GM18858 (cell line): ENCODE measurements around the gene ZNF620.
A peak's percentile ranks its signal among the peaks of the same experiment; 100 is the strongest.
"Not testable (repeated sequence)": the region's sequence is repeated elsewhere in the genome, so short reads cannot be mapped to it uniquely, and the experiment has no call there.

ENCODE experiments used
- ATAC-seq: cut with Tn5 transposase; IDR thresholded peaks from one replicate; pipeline ENCODE4 v1.9.1; 2021; ENCODE audit not compliant: unreplicated experiment

ZNF620 gene

DNA sequence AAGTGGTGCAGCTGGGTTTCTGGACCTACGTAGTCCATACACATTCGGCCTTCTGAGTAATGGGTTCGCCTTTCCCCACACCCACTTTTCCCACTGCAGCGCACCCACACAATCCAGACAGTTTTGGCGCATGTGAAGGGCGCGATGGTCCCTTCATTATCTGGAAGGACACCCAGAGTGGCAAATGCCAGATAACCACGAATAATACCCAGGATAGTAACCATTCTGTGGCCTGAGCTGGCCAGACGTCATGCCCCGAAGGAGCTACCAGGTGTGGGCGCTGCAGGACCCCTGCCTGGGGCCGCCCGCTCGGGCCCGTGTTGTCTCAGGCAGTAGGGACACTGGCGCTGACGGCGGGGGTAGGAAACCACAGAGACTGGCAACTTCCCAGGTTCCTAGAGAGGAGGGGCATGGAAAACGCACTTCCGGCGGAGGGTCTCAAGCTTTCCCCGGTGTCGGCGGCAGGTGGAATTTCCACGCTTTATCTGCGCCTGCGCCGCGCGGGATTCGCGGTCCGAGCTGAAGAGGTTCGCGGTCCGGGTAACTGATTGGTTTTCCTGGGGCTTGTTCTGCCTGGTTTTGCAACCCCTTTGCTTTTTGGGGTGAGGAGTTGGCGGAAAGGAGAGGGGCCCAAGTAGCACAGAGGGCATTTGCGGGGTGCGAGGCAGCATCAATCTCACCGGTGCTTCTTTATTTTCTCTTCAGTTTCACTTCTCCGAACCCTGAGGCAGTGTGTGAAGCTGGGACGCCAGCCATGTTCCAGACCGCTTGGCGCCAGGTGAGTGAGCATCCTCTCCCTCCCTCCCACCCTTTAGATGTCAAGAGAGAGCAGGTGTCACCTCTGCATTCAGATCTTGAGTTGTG, at the start of gene ZNF620:
Gene ZNF620, plus strand, starts transcription at position 441 of the 864 bp plus-strand sequence. Its CDS starts 314 bp downstream, at position 755.
- peak; percentile 52 for ATAC-seq

DNA sequence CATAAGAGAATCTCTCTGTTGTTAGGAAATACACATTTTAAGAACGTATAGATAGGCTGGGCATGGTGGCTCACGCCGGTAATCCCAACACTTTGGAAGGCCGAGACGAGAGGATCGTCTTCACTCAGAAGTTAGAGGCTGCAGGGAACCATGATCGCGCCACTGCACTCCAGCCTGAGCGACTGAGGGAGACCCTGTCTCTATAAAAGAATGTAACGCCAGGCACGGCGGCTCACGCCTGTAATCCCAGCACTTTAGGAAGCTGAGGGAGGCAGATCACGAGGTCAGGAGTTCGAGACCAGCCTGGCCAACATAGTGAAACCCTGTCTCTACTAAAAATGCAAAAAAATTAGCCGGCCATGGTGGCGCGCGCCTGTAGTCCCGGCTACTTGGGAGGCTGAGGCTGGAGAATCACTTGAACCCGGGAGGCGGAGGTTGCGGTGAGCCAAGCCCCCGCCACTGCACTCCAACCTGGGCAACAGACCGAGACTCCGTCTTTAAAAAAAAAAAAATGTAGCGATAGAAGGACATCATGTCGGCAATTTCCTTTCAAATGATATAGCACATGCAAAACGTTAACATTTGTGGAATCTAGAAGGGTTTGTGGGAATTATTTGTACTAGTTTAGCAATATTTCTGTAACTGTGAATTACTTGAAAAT, 49.4 kb upstream of the ZNF620 start:
- ATAC-seq, result no peak

DNA sequence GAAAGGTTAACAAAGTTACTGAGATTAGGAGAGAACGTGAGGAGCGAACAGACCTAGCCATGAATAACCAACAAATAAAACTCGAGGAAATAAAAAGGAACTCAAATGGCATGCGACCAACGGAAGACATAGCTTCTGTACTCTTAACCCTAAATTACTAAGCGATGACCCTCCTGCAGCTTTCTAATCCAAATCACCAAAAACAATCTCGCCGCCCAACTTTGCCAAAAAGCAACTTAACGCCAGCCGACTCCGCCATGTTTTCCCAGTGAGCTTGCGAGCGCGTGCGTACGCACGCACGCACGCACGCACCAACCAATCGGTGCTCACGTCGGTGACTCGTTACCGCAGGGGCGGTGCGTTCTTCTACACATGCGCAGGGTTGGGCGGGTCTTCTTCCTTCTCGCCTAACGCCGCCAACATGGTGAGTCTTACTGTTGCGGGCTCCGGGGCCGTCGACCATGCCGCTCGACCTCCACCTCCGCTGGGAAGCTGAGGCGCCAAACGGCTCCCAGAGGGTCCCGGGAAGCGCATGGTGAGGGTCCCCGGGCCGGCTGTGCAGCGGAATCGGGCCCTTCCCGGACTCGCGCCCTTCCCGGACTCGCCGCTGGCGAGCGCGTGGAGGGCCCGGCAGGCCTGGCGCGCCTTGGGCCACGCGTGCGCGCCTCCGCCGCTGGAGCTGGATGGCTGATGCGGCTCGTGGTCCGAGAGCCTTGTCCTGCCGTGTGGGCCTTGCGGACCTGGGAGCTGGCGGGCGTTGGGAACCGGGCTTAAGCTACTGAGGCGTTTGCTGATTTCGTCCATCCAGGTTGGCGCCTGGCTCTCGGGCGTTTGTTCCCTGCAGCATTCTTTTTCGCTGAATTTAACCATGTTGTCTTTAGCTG, 48.7 kb upstream of the ZNF620 start, which contains the start of gene RPL14:
Gene RPL14, plus strand, starts transcription at position 400 of the 884 bp plus-strand sequence. Its CDS starts 133 bp downstream, at position 533.
- peak; percentile 52 for ATAC-seq

DNA sequence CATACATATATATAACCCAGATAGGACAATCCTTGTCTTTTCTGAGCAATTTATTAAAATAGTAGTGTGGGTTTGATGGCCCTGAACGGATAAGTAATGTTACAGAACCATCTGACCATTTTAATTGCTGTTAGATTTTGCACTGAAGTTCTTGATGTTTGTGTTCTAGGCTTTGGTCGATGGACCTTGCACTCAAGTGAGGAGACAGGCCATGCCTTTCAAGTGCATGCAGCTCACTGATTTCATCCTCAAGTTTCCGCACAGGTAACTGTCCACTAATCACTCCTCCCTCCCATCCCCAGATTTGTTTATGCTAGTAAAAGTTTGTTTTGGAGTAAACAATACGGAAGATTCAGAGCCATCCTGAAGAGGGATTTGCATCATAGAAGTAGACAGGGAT, 47.4 kb upstream of the ZNF620 start:
- ATAC-seq, result no peak

DNA sequence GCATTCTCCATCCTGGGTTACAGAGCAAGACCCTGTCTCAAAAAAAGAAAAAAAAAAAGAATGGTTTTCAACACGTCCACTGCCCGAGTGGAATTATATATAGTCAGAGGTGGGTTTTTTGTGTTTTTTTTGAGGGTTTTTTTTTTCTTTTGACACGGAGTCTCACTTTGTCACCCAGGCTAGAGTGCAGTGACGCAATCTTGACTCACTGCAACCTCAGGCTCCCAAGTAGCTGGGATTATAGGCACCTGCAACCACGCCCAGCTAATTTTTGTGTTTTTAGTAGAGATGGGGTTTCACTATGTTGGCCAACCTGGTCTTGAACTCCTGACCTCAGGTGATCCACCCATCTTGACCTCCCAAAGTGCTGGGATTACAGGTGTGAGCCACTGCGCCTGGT, 45.4 kb upstream of the ZNF620 start:
- ATAC-seq, result not testable (repeated sequence)

DNA sequence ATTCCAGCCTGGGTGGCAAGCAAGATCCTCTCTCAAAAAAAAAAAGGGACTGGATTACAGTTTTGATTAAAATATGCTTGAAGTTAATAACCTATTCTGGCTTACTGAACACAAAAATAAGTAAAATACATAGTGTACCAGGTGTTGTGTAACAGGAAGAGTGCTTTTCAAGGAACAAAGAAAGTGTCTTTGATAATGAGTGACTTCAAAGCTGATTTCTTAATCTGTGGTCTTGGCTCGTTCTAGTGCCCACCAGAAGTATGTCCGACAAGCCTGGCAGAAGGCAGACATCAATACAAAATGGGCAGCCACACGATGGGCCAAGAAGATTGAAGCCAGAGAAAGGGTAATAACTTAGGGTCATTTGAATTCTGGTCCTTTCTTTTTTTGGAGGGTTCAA, 44.7 kb upstream of the ZNF620 start:
- ATAC-seq, result no peak

DNA sequence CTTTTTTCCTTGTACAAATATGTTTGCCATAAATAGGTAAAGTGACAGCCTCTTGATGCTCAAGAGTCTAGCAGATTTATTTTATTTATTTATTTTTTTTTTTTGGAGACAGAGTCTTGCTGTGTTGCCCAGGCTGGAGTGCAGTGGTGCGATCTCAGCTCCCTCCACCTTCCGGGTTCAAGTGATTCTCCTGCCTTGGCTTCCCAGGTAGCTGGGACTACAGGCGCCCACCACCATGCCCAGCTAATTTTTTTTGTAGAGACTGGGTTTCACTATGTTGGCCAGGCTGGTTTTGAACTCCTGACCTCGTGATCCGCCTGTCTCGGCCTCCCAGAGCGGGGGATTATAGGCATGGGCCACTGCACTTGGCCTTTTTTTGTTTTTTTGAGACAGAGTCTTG, 43.0 kb upstream of the ZNF620 start:
- not testable (repeated sequence) for ATAC-seq

DNA sequence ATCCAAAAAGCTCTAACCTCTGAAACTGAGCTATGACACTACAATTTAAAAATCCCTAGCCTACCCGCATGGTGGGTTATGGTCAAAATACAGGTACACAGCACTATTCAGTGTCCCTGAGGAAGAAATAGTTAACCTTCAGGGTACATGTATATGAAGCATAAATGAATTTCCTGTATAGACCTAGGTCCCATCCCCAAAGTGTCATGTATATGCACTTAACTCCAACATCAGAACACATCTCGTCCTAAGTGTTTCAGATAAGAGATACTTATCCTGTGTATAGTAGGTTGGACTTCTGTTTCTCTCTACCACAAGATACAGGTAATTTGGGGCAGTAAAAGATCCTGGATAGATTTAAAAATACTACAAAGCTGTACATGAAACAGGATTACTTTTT, 42.3 kb upstream of the ZNF620 start:
- no peak for ATAC-seq

DNA sequence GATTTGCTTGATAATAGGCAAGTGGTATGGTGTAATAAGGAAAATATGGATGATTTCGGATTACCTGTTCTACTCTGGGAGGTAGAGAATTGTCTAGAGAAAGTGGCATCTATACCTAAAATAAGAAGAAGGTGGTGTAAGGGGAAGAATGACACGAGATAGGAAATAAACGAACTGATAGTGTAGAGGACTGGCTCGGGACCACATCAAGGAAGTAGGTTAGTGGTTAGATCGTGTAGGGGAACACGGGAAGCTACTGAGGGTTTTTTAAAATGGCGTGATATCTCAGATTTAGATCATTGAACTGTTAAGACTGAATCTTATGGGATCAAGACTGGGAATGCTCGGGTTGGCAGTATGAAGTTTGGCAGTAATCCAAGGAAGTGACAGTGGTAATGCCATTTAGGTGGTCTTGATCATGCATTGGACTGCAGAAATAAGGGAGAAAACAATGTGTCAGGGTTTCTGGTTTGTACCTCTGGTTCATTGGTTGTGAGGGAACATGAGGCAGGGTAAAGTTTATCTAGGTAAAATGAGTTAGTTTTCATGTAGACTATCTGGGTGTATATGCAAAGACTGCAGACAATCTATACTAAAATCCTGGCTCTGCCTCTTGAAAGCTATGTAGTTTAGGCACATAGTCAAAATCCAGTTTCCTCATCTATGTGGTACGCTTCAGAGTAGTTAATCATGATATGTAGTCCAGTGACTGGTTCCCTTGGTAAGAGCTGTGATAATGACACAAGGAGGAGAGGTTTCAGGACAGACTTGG, 41.3 kb upstream of the ZNF620 start:
- no peak for ATAC-seq

DNA sequence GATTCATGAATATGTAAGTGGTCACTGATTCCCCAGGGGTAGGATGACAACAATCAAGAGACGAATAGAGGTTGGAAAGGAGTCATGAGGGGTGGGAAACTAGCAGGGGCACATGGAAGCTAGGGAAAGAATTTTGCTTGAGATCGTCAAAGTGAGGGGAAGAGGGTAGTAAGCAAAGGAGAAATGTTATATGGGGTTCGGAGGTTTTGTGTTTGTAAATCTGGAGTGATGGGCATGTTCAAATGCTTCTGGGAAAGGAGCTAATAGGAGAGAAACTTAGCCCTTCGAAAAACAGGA, 40.8 kb upstream of the ZNF620 start:
- ATAC-seq, result no peak

DNA sequence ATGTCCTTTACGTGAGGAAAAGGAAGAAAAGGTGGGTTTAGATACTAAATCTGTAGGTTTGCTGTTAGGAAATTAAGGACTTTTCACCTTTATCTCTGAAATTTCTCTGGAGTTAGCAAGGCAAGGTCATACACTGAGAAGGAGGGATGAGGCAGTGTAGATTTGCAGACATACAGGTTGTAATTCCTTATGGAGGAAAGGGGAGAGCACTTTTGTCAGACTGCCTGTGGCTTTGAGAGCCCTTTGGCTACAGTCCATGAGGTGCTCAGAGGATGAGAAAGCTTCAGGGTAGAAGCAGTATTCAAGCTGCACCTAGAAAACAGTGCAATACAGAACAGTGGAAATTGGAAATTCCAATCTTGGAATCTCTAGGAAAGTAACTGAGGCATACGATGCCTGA, 40.4 kb upstream of the ZNF620 start:
- ATAC-seq, result no peak

DNA sequence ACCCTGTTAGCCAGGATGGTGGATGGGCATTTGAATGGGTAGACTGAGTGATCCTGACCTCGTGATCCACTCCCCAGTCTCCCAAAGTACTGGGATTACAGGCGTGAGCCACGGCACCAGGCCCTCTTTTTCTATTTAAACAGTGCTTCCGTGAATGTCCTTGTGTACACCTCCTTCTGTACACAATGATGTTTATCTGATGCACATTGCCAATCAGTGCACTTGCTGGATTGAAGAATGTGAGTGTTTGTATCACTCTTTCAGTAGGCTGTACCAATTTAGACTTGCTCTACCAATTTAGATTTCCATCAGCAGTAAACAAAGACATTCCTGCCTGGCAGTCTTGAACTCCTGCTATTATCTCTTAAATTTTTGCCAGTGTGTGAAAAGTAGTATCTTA, 37.8 kb upstream of the ZNF620 start:
- no peak for ATAC-seq

DNA sequence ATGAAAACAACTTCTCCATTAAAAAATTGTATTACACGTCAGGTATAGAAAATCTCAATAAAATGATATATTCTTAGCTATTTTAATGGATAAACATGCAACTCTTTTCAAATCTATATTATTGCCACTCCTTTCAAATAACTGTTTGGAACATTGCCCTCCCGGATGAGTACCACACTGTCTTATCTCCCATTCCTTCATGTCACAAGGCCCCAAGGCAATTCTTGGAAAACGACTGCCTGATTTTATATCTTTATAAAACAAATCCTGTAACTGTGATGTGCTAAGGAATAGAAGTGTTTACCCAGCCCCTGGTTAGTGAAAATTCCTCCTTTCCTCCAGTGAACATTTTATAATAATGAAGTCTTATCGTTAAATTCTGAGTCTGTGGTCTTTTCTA, 35.1 kb upstream of the ZNF620 start:
- ATAC-seq, result no peak

DNA sequence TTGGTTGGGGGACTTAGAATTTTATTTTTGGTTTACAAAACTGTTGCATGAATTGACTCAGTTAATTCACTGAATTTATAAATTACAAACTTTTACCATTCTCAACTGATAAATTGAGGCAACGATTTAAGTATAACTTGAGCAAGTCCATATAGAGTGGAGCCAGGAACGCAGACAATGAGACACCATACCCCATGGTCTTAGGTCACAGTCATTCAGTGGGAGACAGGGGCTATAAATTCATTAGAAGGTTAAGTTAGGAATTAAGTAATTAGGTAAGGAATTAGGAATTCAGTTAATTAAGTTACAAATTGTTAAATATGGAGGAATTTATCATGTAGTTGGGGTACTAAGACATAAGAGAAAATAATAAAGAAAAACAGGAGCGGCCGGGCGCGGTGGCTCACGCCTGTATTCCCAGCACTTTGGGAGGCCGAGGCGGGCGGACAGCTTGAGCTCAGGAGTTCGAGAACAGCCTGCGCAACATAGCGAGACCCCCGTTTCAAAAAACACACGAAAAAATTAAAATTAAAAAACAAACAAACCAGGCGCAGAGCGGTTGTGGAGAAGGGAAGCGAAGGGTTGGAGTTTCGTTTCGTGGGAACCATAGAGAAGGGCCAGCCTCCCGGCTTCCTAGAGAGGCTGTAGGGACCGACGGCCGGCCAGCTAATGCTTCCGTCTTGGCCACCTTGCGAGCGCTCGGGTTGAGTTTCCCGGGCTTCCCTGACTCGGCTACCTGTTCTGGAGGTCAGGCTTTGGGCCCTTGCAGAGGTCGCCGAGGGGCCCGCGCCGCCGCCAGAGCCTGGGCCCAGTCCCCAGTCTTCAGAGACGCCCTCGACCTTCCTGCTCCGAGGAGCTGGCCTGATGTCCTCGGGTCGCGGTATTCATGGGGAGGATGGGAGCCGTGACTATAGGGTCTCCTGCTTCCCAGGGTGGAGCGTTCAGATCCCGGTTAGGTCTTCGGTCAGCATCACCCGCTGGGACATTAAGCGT, 29.1 kb upstream of the ZNF620 start, which contains the start of gene ZNF619:
Gene ZNF619, plus strand, starts transcription at position 645 of the 993 bp plus-strand sequence. CDS start 858 bp downstream, outside the sequence.
- ATAC-seq, result peak; percentile 48

DNA sequence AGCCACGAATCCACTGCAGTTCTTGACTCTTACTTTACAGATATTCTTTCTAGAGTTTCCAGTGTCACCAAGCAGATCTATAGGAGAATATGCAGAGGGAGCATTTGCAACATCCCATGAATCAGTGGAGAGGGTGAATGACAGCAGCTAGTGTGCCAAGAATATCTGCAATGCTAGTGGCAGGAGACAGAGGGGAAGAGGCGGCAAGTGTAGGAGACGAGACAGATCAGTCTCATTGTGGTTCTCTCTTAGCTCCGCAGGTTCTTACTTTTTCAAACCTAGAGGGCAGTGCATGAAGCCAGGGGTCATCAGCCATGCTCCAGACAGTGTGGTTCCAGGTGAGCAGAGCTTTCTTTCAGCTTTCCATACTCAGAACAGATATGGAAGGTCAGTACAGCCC, 28.2 kb upstream of the ZNF620 start:
- ATAC-seq, result no peak

DNA sequence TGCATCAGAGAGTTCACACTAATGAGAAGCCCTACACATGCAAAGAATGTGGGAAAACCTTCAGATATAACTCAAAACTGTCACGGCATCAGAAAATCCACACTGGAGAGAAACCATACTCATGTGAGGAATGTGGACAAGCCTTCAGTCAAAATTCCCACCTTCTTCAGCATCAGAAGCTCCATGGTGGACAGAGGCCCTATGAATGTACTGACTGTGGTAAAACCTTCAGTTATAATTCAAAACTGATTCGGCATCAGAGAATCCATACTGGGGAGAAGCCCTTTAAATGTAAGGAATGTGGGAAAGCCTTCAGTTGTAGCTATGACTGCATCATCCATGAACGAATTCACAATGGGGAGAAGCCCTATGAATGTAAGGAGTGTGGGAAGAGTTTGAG, 18.7 kb upstream of the ZNF620 start:
- ATAC-seq, result no peak

DNA sequence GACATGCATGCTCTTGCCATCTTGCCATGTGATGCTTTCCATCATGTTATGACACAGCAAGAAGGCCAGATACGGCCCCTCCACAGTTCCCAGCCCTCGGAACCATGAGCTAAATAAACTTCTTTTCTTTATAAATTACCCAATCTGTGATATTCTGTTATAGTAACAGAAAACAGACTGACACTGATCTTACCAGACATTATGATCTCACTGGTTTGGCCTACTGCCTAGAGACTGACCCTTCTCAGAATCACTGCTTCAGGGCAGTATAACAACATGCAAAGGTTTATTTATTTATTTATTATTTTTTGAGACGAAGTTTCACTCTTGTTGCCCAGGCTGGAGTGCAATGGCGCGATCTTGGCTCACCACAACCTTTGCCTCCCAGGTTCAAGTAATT, 14.9 kb upstream of the ZNF620 start:
- ATAC-seq, result no peak

DNA sequence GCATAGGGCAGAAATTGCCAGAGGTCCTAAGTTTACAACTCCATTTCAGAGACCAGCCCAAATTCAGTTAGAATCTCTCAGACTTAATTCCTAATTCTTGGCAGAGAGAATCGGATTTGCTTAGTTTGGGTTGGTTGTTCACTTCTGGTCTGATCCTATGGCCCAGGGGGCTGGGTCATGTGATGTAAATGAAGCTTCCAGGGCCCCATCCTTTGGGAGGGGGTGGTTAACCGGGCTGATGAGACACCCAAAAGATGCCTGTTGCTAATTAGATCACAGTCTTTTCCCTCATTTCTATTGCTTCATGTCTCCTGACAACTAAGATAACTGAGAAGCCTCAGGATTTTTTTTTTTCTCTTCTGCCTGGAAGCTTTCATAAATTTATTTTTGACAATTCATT, 11.1 kb upstream of the ZNF620 start:
- ATAC-seq, result no peak

DNA sequence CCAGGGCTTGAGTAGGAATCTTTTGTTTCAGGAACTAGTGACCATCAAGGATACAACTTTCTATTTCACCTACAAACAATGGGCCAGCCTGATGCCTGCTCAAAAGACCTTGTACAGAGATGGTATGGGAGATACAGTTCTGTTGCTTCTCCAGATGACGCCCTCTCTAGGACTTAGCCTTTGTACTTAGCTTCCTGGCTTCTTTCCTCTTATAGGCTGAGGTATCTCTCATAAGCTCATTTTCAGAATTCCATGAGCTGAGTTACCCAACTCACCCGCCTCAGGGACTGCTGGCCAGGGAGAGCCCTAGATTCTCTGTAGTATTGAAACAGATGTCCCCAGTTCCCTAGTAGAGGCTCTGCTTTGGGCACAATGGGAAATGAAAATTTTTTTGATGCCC, 8.6 kb upstream of the ZNF620 start:
- ATAC-seq, result no peak
